Islet of Langerhans (tissue), 1 donor: Measurements from ENCODE around the gene PPP1R18.
"Not testable (repeated sequence)": the region's sequence is repeated elsewhere in the genome, so short reads cannot be mapped to it uniquely, and the experiment has no call there.

Source experiments
- FAIRE-seq: peaks from one replicate; lab custom pipeline; 2011; peaks lifted over from hg19 to GRCh38; lab: Jason Lieb, UNC

PPP1R18 gene, protein sequence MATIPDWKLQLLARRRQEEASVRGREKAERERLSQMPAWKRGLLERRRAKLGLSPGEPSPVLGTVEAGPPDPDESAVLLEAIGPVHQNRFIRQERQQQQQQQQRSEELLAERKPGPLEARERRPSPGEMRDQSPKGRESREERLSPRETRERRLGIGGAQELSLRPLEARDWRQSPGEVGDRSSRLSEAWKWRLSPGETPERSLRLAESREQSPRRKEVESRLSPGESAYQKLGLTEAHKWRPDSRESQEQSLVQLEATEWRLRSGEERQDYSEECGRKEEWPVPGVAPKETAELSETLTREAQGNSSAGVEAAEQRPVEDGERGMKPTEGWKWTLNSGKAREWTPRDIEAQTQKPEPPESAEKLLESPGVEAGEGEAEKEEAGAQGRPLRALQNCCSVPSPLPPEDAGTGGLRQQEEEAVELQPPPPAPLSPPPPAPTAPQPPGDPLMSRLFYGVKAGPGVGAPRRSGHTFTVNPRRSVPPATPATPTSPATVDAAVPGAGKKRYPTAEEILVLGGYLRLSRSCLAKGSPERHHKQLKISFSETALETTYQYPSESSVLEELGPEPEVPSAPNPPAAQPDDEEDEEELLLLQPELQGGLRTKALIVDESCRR

GRCh38 chr6:30686009-30686907, at the start of gene PPP1R18:
PPP1R18 (minus strand) TSS chr6:30686645; CDS start chr6:30686018, 627 bp downstream.
- FAIRE-seq = no peak

DNA sequence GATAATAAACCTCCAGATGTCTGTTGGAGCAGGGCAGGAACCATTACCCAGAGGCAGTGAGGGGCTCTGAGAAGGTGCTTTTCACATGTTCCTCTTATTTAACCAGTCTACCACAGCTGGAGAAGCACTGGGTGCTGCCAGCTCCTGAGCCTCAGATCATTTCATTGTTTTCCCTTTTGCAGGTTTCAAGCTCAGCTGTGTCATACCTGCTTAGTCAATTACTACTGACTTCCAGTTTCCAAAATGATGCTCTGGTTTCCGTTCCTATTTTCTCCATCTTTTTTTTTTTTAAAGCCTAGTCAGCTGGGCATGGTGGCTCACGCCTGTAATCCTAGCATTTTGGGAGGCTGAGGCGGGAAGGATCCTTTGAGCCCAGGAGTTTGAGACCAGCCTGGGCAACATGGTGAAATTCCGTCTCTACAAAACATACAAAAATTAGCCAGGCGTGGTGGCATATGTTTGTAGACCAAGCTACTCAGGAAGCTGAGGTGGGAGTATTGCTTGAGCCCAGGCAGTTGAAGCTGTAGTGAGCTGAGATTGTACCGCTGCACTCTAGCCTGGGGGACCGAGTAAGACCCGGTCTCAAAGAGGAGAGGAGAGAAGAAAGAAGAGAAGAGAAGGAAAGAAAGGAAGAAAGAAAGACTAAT, 49.3 kb upstream of the PPP1R18 start:
- FAIRE-seq = no peak

DNA sequence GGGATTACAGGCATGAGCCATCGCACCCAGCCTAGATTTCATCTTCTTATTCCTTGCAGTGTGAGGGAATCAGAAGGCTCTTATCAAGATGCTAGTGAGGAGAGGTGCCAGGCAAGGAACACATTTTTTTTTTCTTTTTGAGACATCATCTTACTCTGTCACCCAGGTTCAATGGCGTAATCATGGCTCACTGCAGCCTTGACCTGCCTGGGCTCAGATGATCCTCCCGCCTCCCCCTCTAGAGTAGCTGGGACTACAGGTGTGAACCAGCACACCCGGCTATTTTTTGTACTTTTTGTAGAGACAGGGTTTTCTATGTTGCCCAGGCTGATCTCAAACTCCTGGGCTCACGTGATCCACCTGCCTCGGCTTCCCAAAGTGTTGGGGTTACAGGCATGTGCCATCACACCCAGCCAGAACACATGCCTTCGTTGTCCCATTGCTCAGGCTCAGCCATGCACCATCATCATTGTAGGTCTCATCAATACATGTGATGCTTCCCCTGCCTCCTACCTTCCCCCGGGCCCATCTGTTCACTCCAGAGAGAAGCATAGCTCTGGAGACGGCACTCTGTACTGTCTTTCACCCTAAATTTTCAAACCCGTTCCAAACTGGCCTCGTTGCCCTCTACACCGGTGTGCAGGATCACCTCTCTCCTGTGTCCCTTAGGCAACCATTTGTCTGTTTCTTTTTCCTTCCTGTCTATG, 45.9 kb upstream of the PPP1R18 start:
- no peak for FAIRE-seq

DNA sequence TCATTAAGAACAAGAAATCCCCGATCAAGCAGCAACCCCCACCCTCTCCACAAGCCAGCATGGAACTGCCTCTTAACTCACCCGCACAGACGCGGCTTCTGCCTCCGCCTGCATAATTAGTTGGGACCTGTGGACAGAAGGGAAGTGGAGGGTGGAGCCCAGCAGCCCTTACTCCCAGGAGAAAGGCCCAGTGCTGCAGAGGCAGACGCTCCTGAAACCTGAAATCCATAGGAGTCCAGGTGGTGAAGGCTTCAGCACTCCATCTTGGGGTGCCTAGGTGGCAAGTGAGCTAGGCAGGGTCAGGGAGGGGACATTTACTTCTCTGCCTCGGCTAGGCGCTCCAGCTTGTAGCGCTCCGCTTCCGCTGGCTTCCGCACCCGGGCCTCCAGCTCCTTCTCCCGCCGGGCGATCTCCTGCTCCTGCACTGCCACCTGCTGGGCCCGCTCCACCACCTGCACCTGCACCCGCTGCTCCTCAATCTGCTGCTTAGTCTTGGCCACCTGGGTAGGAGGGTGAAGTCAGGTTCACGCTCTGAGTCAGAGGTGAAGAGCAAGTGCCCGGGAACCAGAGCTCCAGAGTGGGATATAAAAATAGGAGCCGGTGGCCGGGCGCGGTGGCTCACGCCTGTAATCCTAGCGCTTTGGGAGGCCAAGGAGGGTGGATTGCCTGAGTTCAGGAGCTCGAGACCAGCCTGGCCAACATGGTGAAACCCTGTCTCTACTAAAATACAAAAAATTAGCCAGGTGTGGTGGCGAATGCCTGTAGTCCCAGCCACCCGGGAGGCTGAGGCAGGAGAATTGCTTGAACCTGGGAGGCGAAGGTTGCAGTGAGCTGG, 44.4 kb upstream of the PPP1R18 start:
- FAIRE-seq = no peak

DNA sequence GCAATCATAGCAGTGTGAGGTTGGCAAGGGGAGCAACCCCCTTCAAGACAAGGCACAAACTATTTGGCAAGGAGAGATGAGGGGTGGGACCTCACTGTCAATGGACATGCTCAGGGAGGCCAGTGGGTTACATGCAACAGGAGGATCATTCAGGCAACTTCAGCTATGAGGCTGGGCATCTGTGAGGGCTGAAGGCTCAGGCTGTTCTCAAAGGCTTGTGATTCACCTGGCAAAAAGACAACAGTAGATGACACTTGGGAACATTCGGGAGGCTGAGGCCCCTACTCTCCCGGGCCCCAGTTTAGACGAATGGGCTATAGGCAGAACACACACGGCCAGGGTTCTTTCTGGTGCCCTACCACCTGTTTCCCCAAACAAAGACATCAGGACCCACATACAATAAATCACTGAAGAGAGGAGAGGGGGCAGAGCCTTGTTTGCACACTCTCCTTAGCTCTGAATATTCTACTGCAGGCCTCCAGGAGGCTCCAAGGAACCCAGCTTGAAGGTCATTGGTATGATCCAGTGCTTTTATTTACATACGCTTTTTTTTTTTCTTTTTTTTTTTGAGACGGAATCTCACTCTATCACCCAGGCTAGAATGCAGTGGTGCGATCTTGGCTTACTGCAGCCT, 41.6 kb upstream of the PPP1R18 start:
- no peak for FAIRE-seq

DNA sequence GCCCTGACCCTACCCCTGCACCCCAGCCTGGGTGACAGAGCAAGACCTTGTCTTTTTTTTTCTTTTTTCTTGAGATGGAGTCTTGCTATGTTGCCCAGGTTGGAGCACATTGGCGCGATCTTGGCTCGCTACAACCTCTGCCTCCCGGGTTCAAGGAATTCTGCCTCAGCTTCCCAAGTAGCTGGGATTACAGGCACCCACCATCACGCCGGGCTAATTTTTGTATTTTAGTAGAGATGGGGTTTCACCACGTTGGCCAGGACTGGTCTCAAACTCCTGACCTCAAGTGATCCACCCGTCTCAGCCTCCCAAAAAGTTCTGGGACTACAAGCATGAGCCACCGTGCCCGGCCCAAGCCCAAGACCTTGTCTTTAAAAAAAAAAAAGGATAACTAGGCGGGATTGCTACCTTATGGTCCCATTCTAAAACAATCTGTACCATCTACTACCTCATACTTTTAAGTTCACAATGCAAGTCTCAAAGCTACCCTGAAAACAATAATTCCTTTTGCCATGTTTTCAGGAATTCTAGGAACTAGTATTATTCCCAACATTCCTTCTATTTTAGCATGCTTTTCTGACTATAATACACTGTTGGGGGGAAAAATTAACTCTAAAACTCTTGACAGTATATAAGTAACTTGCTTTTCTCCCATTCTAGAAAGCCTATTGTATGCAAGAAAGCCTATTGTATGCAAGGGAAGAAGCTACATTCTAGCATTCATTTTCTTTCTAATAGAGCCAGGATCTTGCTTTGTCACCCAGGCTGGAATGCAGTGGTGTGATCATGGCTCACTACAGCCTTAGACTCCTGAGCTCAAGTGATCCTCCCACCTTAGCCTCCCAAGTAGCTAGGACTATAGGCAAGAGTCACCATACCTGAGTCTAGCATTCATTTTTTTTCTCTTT, 40.3 kb upstream of the PPP1R18 start:
- FAIRE-seq = no peak

- FAIRE-seq = no peak
These were observed 39.5 kb upstream of the PPP1R18 start for GRCh38 chr6:30725713-30726505.

GRCh38 chr6:30724906-30725667, 38.6 kb upstream of the PPP1R18 start:
- no peak for FAIRE-seq

GRCh38 chr6:30723843-30724741, 37.6 kb upstream of the PPP1R18 start:
- not testable (repeated sequence) for FAIRE-seq

DNA sequence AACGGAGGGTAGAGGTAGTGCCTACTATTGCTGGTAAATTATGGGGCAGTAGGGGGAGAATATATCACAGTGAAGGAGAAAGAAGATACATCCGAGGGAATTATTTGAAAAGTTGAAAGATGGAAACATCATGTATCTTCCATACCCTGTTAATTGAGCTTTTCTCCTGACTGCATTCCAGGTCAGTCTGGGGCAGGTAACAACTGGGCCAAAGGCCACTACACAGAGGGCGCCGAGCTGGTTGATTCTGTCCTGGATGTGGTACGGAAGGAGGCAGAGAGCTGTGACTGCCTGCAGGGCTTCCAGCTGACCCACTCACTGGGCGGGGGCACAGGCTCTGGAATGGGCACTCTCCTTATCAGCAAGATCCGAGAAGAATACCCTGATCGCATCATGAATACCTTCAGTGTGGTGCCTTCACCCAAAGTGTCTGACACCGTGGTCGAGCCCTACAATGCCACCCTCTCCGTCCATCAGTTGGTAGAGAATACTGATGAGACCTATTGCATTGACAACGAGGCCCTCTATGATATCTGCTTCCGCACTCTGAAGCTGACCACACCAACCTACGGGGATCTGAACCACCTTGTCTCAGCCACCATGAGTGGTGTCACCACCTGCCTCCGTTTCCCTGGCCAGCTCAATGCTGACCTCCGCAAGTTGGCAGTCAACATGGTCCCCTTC, 36.9 kb upstream of the PPP1R18 start:
- FAIRE-seq = not testable (repeated sequence)

DNA sequence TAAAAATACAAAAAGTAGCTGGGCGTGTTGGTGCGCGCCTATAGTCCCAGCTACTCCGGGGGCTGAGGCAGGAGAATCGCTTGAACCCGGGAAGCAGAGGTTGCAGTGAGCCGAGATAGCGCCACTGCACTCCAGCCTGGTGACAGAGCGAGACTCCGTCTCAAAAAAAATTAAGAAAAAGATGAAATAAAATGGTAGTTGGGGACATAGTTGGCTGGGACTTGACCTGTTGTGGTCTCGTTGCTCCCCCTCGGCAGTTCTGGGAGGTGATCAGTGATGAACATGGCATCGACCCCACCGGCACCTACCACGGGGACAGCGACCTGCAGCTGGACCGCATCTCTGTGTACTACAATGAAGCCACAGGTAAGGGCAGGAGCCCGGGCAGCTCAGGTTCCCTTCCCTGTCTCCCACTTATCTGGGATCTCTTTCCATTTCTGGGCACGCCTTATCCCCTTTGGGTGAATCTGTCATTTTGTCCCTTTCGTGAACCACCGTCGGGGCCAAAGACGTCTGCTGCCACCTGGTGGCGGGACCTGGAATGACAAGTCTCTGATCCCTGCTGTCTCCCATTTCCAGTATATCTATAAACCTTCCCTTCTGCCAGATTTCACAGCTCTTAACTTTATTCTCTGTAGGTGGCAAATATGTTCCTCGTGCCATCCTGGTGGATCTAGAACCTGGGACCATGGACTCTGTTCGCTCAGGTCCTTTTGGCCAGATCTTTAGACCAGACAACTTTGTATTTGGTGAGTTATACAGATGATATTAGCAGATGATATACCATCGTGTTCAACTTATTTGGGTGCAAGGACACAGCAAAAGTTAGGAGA, 36.1 kb upstream of the PPP1R18 start:
- no peak for FAIRE-seq

DNA sequence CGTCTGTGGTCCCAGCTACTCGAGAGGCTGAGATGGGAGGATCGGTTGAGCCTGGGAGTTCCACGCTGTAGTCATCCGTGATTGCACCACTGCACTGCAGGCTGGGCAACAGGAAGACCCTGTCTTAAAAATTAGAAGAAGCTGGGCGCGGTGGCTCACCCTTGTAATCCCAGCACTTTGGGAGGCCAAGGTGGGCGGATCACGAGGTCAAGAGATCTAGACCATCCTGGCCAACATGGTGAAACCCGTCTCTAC, 35.5 kb upstream of the PPP1R18 start:
- not testable (repeated sequence) for FAIRE-seq

DNA sequence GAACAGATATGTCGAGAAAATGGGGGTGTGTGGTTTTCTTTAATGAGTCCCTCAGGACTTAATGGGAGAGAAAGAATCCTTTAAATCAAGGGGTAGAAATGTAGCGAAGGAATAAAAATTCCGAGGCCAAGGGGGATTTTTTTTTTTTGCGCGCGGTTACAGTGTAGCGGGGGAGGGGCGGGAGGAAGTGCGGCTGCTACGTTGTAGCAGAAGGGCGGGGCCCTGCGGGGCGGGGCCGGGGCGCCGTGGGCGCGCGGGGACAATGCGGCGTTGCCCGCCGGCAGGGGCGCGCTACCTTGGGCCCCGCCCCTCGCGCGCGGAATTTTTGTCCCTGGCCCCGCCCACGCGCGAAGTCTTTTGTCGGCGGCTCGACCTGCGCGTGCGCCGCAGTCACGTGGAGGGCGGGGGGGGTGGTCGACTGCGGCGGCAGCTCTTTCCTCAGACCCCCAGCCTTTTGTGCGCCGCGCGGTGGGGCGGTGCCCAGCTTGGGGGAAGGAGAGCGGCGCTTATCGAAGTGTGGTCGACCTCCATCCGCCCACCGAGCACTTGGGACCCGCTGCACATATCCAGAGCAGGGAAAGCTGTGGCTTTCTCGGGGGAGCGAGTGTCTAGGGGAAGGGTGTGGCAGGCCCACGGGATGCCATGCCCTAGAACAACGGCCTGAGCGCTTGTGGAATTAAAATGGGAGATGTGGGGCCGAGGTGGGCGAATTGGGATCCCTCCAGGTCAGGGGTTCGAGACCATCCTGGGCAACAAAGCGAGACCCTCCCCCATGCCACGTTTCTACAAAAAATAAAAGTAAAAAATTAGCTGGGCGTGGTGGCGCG, 35.0 kb upstream of the PPP1R18 start:
- FAIRE-seq = no peak

DNA sequence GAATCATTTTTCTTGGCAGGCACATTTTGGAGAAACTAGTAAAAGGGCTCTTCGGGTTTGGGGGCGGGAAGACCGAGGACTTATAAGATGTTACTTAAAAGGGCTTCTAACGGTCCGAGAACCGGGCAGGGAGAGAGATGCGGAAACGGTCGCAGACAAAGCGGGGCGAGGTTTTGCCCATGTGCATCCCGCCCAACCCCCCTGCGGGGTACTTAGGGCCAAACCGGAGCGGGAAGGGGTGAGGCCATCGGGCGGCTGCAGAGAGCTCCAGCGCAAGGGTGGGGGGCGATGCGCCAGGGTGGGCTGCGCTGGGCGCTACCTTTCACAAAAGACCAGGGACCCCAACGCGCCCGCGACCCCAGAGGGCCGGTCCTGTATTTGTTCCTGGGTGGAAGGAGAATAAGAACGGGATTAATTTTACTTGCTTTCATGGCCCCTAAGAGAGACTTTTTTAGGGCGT, 34.3 kb upstream of the PPP1R18 start:
- no peak for FAIRE-seq
